ENCODE results near the gene TGFBR3. TPM values are rescaled to one million over a fixed set of nuclear protein-coding genes. Genes with fewer than 3 reads are reported as not detected.

The TGFBR3 gene
- total and polyA plus RNA-seq, 2 of the 8 experiments (the other 6 are each of a cell fraction or from before 2014, with no cell fraction given), result 2.0 to 6.1 TPM

GRCh38 chr1:91929250-91929649 lies 43.3 kb upstream of the TGFBR3 start:
- Histone ChIP-seq H3K4me2 (ENCODE audit: insufficient read depth in 1 of 2, low read depth in 2 of 2, low read length in 2 of 2) (no peak overlapping the region), H3K4ac (replicated peaks; ENCODE audit: insufficient read length, low read depth, low read length) (no peak overlapping the region), H3K4me1 (replicated peaks in 1 of 4; ENCODE audit: control insufficient read depth in 3 of 4, insufficient read depth in 4 of 4, low read length in 3 of 4) (no peaks in the 10 kb centered on the region), H2BK12ac (ENCODE audit: low read depth, low read length) (no peak overlapping the region), H2AFZ (ENCODE audit: low read length) (peak overlapping the region; percentile 93; the same call in 1 of the 2 replicates), H3K27me3 (replicated peaks in 1 of 4; ENCODE audit: control insufficient read depth in 3 of 4, extremely low read depth in 1 of 4, insufficient read depth in 3 of 4, low read length in 3 of 4) (no peaks in the 10 kb centered on the region), H2BK20ac (ENCODE audit: low read length) (no peak overlapping the region), H3K79me2 (ENCODE audit: control insufficient read depth in 1 of 2, insufficient read depth in 2 of 2, low read length in 2 of 2) (no peaks in the 10 kb centered on the region), H2BK5ac (ENCODE audit: low read depth, low read length) (no peak overlapping the region), H3K14ac (ENCODE audit: insufficient read length) (no peak overlapping the region), H3K4me3 (ENCODE audit: extremely low read depth in 1 of 4, insufficient read depth in 2 of 4, low read depth in 3 of 4, low read length in 4 of 4) (no peak overlapping the region), H2BK120ac (replicated peaks; ENCODE audit: low read depth, low read length) (no peak overlapping the region), H4K5ac (ENCODE audit: insufficient read length, low read depth, low read length) (no peak overlapping the region), H2BK15ac (ENCODE audit: low read length) (no peak overlapping the region), H2AK5ac (ENCODE audit: low read depth, low read length) (no peak overlapping the region), H3K27ac (ENCODE audit: low read depth, low read length) (no peak overlapping the region), H3K23me2 (ENCODE audit: low read depth, low read length) (no peaks in the 10 kb centered on the region), H4K91ac (replicated peaks; ENCODE audit: insufficient read length, low read length) (no peak overlapping the region), H3K56ac (replicated peaks; ENCODE audit: insufficient read length, low read depth, low read length) (no peak overlapping the region), H3K18ac (ENCODE audit: extremely low read depth, low read length) (no peak overlapping the region), H3K23ac (ENCODE audit: insufficient read length) (no peak overlapping the region), H4K20me1 (replicated peaks in 1 of 2; ENCODE audit: control insufficient read depth in 1 of 2, insufficient read depth in 2 of 2, low read length in 2 of 2) (no peaks in the 10 kb centered on the region), H3K9me3 (ENCODE audit: insufficient read depth in 2 of 2, low read depth in 1 of 2, low read length in 1 of 2) (no peaks in the 10 kb centered on the region), H3K79me1 (ENCODE audit: low read depth, low read length) (no peaks in the 10 kb centered on the region), H4K8ac (ENCODE audit: extremely low read depth, insufficient read depth, low read length) (no peak overlapping the region), H3K36me3 (ENCODE audit: control insufficient read depth in 2 of 4, insufficient read depth in 4 of 4, low read length in 3 of 4) (no peaks in the 10 kb centered on the region), H3K9ac (replicated peaks in 1 of 4; ENCODE audit: extremely low read depth in 1 of 4, low read depth in 3 of 4, low read length in 3 of 4) (no peak overlapping the region)
- 0 out of 2 replicates have a peak, but pooled peaks have one; percentile 14 for TF ChIP-seq TAF1 (IDR thresholded peaks at IDR 0.05; ENCODE audit: low read depth, low read length)
- 0 out of 2 replicates have a peak, but pooled peaks have one; percentile 27 for TF ChIP-seq SP1 (IDR thresholded peaks at IDR 0.05; ENCODE audit: low read depth, low read length)
- peak; percentile 64 for TF ChIP-seq YY1 (IDR thresholded peaks at IDR 0.05; ENCODE audit: low read depth, low read length)
- TF ChIP-seq TEAD4 (IDR thresholded peaks at IDR 0.05; ENCODE audit: low read depth, low read length), result peak; percentile 48; the same call in 1 of the 2 replicates
- TF ChIP-seq CHD1 (IDR thresholded peaks at IDR 0.05; ENCODE audit: low read depth, low read length), result no peak
- 48% methylated on average over 2 of the region's 2 CpGs; no CpG with 5 or more reads in 1 of the 2 experiments for WGBS, 2 experiments (ENCODE audit: extremely low coverage in 1 of 2, insufficient coverage in 1 of 2, insufficient read length in 1 of 2, insufficient replicate concordance in 2 of 2, low coverage in 1 of 2, low lambda C conversion rate in 2 of 2, missing lambda C conversion rate in 1 of 2)
- ChIA-PET POLR2A (ENCODE audit: partially characterized antibody) (interaction anchor here (0.8 kb wide), 1 partner anchor 13 kb away, joined by 3 read pairs; no protein-coding TSS in a partner anchor), CTCF (ENCODE audit: partially characterized antibody) (interaction anchor here (0.6 to 6.1 kb wide), 17 partner anchors 12 to 763 kb away, joined by 3 to 40 read pairs (median 4); no protein-coding TSS in a partner anchor)
- DNase-seq (ENCODE audit: low read depth in 1 of 2, low spot score in 2 of 2) (no peak), FAIRE-seq (no peak)

All from H1 (cell line).